Mesothelial cell of epicardium (in vitro differentiated cells): ENCODE measurements around the gene CHCHD3. TPM values are rescaled to one million over a fixed set of nuclear protein-coding genes. Genes with fewer than 3 reads are reported as not detected.

Source experiments
- DNase-seq, 2 experiments: peaks; one replicate each; pipeline ENCODE4 v3.0.0; 2021; ENCODE audit warnings: low spot score in 2 of 2; ENCODE audit not compliant: unreplicated experiment in 2 of 2
- H3K27ac Mint-ChIP-seq: 2 replicates; pipeline ENCODE4 v1.8.0; 2021; ENCODE audit warnings: mixed read lengths
- H3K27me3 Mint-ChIP-seq: 2 replicates; pipeline ENCODE4 v1.8.0; 2021; ENCODE audit warnings: low read depth, mixed read lengths
- H3K36me3 Mint-ChIP-seq: 2 replicates; pipeline ENCODE4 v1.8.0; 2021; ENCODE audit warnings: mixed read lengths
- H3K4me1 Mint-ChIP-seq: 2 replicates; pipeline ENCODE4 v1.8.0; 2021; ENCODE audit warnings: mixed read lengths
- H3K4me3 Mint-ChIP-seq: 2 replicates; pipeline ENCODE4 v1.8.0; 2021; ENCODE audit warnings: mild to moderate bottlenecking, moderate library complexity, mixed read lengths
- H3K9me3 Mint-ChIP-seq: 2 replicates; pipeline ENCODE4 v1.8.0; 2021; ENCODE audit warnings: mixed read lengths
- CTCF ChIP-seq: fragments of 200-600 bp; sonication (generic); IDR thresholded peaks from one replicate; pipeline ENCODE4 v1.5.0; 2021; ENCODE audit warnings: antibody characterized with exemption; ENCODE audit not compliant: unreplicated experiment
- total RNA-seq: library from RNA; stranded (reverse); gene quantifications from 3 replicates; pipeline ENCODE4 v1.2.1, GENCODE V29; 2021

The CHCHD3 gene
- total RNA-seq, 1 donor from 2014 or later: 54.3 TPM

- H3K9me3 Mint-ChIP-seq: no peaks in the 10 kb centered on the region
- no peaks in the 10 kb centered on the region for H3K36me3 Mint-ChIP-seq
- H3K27ac Mint-ChIP-seq: no peak overlapping the region
- H3K4me1 Mint-ChIP-seq: peaks cover 31% of the 10 kb centered on the region
- DNase-seq: no peak
- TF ChIP-seq CTCF: no peak
- H3K4me3 Mint-ChIP-seq: no peak overlapping the region
- no peaks in the 10 kb centered on the region for H3K27me3 Mint-ChIP-seq
Measured at GRCh38 chr7:133079296-133079695, 2.6 kb downstream of the CHCHD3 start.

GRCh38 chr7:133077394-133077793 is 4.5 kb downstream of the CHCHD3 start:
- no peak for DNase-seq
- no peaks in the 10 kb centered on the region for H3K36me3 Mint-ChIP-seq
- H3K4me3 Mint-ChIP-seq: no peak overlapping the region
- H3K27me3 Mint-ChIP-seq: no peaks in the 10 kb centered on the region
- no peaks in the 10 kb centered on the region for H3K9me3 Mint-ChIP-seq
- TF ChIP-seq CTCF: no peak
- H3K27ac Mint-ChIP-seq: no peak overlapping the region
- peaks cover 31% of the 10 kb centered on the region for H3K4me1 Mint-ChIP-seq

GRCh38 chr7:133076142-133076541 is 5.7 kb downstream of the CHCHD3 start:
- H3K9me3 Mint-ChIP-seq: no peaks in the 10 kb centered on the region
- no peaks in the 10 kb centered on the region for H3K27me3 Mint-ChIP-seq
- no peaks in the 10 kb centered on the region for H3K36me3 Mint-ChIP-seq
- peaks cover 29% of the 10 kb centered on the region for H3K4me1 Mint-ChIP-seq
- H3K4me3 Mint-ChIP-seq: no peak overlapping the region
- no peak for DNase-seq
- H3K27ac Mint-ChIP-seq: no peak overlapping the region
- no peak for TF ChIP-seq CTCF

- no peak for DNase-seq
- H3K9me3 Mint-ChIP-seq: no peaks in the 10 kb centered on the region
- H3K27me3 Mint-ChIP-seq: no peaks in the 10 kb centered on the region
- no peak overlapping the region for H3K4me3 Mint-ChIP-seq
- H3K36me3 Mint-ChIP-seq: peaks cover 19% of the 10 kb centered on the region
- TF ChIP-seq CTCF: no peak
- H3K4me1 Mint-ChIP-seq: peaks cover 2% of the 10 kb centered on the region
- H3K27ac Mint-ChIP-seq: no peak overlapping the region
Measured at GRCh38 chr7:133071506-133071905, 10.4 kb downstream of the CHCHD3 start.

GRCh38 chr7:133070562-133070961 is 11.3 kb downstream of the CHCHD3 start:
- no peak for DNase-seq
- no peak overlapping the region for H3K27ac Mint-ChIP-seq
- no peaks in the 10 kb centered on the region for H3K9me3 Mint-ChIP-seq
- no peak overlapping the region for H3K4me3 Mint-ChIP-seq
- H3K36me3 Mint-ChIP-seq: peaks cover 20% of the 10 kb centered on the region
- H3K27me3 Mint-ChIP-seq: no peaks in the 10 kb centered on the region
- no peaks in the 10 kb centered on the region for H3K4me1 Mint-ChIP-seq
- no peak for TF ChIP-seq CTCF

GRCh38 chr7:133065301-133065700 is 16.6 kb downstream of the CHCHD3 start:
- no peak overlapping the region for H3K4me3 Mint-ChIP-seq

More at GRCh38 chr7:133065301-133065700, 16.6 kb downstream of the CHCHD3 start:
- Mint-ChIP-seq H3K9me3 (no peaks in the 10 kb centered on the region), H3K27ac (no peak overlapping the region), H3K4me1 (no peaks in the 10 kb centered on the region), H3K27me3 (no peaks in the 10 kb centered on the region), H3K36me3 (peaks cover 21% of the 10 kb centered on the region)
- DNase-seq: no peak
- no peak for TF ChIP-seq CTCF
